Dermis blood vessel endothelial cell (primary cell): ENCODE measurements around the gene GLCE. TPM values are rescaled to one million over a fixed set of nuclear protein-coding genes. Genes with fewer than 3 reads are reported as not detected.
A peak's percentile ranks its signal among the peaks of the same experiment; 100 is the strongest.
"Not testable (repeated sequence)": the region's sequence is repeated elsewhere in the genome, so short reads cannot be mapped to it uniquely, and the experiment has no call there.

Experiments used
- DNase-seq: peaks from one replicate; pipeline ENCODE4 v3.0.0; 2010
- total RNA-seq: library from RNA; depleted of rRNA; stranded (reverse); fragments of >200 nt; gene quantifications from 2 replicates; pipeline ENCODE4 v1.2.3, GENCODE V29; 2014

Gene GLCE
- total RNA-seq, 1 donor from 2014 or later, result 65.7 TPM

DNA sequence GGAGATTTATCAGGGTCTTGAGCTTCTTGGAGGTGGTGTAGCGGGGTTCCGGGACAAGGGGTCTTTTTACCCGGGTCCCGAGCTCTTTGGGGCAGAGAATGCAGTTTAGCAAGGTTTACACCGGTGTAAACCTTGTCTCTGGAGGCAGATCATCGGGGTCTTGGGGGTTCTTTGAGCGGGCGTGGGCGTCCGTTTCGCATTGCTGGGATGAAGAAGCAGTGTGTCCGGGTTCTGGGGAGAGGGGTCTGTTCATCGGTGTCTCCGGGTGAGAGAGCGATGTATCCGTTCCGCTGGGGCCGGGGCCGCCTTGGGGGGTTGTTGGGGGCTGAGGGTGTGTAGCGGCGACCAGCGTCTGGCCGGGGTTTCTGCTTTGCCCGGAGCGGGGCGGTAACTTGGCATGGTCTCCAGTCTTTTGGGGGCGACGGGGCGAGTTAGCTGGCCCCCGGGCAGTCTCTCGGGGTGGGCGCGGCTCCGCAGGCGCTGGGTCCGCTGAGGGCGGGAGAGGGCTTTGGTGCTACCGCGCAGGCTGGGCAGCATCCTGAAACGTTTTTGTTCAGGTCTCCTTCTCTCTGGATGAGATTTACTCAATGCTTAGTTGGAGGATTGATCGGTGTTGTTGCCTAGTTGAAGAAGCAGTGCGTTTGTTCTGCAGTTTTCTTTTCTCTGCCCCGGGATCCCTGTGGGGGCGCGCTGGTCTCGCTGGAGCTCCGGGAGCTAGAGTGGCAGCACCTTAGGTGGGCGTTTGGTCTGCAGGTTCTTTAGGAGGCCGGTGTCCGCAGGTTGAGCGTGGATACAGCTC, 843 bp downstream of the GLCE start:
- peak; percentile 59 for DNase-seq

DNA sequence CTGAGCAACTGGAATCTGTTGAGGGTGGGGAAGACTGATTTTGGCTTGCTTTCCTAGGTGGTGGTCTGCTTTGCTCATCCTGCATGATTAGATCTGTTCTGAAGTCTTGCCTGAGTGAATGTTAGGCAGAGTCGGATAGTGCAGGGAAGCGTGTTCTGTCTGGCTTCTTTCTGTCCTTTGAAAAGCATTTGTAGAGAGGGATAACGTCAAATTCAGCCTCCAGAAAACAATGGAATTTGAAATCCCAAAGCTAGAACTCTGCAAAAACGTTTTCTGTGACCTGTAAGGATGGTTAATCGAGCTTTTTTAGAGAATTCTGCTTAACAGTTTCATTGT, 1.4 kb downstream of the GLCE start:
- no peak for DNase-seq

DNA sequence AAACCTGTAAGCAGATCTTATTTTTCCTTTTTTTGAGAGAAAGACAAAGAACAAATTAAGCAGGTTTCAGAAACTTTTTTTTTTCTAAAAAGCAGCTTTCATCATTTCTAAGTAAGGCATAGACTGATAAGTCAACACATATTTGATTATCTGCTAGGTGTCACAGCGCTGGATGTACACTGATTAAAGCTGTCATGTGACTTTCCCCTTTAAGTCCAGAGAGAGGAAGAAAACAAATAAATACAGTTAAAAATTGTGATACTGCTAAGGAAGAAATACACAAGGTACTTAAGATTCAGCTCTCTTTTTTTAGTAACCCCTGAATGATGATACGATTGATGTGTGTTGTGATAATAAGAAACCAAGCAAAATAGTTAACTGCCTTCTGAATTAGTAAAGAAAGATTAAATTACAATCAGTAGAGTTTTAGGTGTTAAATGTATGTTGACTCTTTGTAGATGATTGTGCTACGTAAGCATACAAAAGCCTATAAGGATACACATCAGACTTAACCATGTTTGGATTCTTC, 2.8 kb downstream of the GLCE start:
- DNase-seq, result no peak

DNA sequence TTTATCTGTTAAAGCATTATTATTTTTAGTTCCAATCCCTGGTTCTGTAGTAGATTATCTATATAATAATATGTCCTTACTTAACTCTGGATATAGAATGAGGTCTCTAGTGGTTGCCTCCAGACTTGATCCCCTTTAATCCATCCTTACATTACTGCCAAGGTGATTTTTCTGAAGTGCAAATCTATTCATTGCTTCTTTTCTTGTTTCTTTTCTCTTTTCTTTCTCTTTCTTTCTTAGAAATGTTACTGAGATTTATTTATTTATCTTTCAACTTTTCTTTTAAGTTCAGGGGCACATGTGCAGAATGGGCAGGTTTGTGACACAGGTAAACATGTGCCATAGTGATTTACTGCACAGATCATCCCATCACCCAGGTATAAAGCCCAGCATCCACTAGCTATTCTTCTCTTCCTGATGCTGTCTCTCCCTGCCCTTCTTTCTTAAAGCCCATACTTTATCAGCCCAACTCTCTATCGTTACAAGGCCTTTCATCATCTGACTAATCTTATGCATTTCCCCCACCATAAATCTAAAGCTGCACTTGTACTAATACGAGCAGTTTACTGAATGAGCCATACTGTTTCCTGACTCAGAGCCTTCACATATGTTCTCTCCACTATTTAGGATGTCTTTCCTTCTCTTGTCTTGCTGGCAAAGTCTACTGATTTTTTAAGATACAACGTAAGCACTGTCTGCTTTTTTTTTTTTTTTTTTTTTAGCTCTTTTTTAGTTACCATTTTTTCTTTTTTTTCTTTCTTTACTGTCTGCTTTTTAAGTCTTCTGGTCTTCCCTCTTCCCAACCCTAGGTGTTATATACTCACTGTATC, 4.6 kb downstream of the GLCE start:
- peak; percentile 46 for DNase-seq

DNA sequence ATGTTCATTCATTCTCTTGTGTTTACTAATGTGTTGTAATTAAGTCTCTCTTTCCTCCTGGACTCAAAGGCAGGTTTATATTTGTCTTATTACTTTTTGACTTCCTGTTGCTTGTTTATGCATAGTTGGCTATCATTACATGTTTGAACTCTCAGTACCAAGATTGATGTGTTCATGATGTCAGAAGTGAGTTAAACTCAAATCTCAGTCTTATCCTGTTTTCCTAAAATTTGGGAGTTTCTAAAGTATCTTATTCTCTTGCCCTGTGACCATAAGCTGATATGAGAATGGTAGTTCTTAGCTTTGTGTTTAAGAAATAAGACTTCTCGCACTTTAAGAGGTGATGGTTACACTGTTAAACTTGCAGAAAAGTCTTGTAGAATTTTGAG, 5.2 kb downstream of the GLCE start:
- DNase-seq, result no peak

DNA sequence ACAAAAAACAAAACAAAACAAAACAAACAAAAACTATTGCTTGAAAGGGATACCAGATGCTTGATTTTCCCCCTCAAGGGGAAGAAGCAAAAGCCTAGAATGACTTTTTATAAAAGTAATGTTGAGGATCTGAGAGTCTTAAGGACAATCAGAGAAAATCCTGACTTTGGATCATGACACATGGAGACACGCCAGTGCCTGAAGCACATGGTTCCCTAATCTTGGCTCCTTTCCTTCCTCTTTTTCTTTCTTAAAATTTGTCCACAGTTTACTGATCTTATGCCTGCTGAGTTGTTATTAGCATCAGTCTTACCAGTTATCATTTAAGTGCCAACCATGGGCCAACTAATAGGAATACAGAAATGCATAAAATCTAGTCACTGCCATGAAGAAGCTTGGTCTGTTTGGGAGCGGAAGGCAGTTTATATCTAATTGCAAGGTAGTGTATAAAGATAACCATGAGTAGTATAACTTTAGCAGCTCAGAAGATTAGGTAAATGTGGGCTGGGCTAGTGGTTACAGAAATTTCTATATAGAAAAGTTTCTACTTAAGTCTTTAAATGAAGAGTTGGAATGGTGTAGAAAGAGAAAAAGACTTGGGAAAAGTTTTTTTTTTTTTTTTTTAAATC, 6.9 kb downstream of the GLCE start:
- no peak for DNase-seq

DNA sequence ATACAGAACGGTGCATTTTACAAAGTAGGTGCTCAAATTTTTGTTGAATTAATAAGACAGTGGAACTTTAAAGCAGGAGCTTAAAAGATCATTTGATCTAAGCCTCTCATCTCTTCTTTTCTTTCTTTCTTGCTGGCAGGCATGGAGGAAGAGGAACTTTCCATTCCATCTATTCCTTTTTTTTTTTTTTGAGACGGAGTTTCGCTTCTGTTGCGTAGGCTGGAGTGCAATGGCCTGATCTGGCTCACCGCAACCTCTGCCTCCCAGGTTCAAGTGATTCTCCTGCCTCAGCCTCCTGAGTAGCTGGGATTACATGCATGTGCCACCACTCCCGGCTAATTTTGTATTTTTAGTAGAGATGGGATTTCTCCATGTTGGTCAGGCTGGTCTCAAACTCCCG, 7.9 kb downstream of the GLCE start:
- DNase-seq, result not testable (repeated sequence)

DNA sequence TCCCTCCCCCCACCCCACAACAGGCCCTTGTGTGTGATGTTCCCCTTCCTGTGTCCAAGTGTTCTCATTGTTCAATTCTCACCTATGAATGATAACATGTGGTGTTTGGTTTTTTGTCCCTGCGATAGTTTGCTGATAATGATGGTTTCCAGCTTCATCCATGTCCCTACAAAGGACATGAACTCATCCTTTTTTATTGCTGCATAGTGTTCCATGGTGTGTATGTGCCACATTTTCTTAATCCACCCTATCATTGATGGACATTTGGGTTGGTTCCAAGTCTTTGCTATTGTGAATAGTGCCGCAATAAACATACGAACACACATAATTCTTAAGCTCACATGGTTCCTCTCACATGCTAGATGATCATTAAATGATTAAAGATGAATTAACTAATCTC, 9.1 kb downstream of the GLCE start:
- not testable (repeated sequence) for DNase-seq

DNA sequence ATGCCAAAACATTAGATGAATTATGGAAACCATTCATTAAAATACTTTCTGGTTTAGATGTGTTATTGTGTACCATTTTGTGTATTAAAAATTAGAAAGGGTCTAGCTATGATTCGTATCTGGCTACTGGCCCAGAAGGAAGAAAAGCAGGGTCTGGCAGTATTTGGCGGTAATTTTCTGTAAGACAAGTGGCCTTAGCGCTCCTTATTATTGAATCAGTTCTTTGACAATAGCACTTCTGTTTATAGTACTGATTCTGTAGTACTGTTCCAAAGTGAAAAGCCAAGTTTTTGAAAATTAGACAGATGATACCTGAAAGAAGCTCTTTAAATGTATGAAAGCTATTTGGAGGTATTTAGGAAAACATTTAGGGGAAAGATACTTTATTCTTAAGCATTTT, 10.2 kb downstream of the GLCE start:
- peak; percentile 29 for DNase-seq

DNA sequence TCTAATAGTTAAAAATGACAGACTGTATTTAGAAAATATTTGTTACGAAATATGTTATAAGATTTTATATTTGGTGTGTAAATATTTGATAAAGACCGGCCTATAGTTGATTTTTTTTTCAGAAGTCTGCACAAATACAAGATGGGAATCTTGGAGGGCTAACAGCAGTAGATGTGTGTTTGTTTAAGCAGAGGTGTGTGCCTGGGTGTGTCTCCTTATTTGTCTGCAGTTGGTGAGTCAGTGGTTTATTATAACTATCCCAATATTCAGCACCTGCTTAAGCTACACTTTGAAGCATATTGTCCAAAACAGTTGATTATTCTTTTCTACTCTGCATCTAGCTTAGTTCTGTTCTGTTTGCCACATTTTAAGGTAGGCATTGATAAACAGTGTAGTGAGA, 12.4 kb downstream of the GLCE start:
- DNase-seq, result no peak

DNA sequence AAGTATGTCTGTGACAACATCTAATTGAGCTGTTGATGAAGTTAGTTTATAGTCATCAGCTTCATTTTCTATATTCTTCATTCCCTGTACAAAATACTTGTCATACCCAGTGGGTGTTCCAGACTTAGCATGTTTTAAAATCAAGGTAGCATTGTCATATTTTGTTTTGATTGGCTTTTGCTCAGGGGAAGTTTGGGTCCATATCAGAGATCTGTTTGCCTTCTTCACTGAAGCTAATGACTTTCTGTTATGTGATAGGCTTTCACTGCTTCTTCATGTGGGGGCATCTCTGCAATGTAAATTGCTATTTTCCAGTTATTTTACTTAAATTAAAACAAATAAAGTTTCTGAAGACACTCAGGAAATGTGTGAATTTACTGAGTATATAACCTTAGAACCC, 15.1 kb downstream of the GLCE start:
- DNase-seq, result no peak

DNA sequence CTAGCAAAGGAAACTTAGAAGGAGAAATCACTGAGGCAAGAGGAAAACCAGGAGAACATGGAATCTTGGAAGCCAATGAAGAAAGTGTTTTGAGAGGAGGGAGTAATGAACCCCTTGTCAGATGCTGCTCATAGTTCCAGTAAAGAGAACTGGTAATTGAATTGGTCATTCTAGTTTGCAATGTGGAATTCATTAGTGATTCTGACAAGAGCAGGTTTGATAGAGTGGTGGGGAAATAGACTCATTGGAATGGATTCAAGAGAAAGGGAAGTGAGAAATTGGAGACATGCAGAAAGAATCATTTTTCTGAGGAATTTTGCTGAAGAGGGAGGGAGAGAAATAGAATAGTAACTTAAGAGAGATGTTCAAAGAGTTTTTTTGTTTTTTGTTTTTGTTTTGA, 21.0 kb downstream of the GLCE start:
- DNase-seq, result no peak

DNA sequence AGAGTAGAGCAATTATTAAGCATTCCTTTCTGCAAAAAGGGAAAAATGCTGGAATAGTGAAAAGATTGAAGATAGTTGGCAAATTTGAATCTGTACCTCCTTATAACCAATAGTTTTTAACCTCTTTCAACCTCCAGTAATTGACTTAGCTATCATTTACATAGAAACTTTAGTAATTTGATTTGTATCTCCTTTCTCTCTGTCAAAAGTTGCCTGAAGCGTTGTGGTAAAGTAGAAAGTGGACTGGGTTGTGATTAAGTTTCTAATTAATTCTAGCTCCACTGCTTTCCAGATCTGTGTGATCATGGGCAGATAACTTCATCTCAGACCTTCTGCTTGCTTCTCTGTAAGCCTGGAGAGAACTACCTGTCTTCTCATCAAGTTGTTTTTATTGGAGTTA, 24.8 kb downstream of the GLCE start:
- no peak for DNase-seq

DNA sequence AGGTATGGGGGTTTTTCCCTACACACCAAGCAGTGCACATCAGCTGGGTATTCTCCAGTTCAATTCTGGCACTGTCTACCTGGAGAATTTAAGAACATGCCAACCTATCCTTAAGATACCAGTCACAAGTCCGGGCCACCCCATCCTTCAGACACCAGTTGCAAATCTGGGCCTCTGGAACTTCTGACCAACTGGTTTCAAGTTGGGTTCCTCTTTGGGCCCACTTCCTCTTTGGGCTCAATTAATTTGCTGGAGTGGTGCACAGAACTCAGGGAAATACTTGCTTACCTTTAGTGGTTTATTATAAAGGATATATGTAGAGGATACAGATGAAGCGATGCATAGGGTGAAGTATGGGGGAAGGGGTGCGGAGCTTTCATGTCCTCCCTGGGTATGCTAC, 25.3 kb downstream of the GLCE start:
- no peak for DNase-seq

DNA sequence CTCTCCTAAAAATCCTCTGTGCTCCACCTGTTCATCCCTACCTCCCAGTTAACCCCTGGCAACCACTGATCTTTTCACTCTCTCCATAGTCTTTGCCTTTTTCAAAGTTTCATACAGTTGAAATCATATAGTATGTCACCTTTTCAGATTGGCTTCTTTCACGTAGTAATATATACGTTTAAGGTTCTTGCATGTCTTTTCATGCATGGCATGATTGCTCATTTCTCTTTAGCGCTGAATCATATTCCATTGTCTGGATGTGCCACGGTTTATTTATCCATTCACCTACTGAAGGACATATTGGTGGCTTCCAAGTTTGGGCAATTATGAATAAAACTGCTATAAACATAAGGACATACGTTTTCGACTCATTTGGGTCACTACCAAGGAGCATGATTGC, 28.7 kb downstream of the GLCE start:
- DNase-seq, result no peak

DNA sequence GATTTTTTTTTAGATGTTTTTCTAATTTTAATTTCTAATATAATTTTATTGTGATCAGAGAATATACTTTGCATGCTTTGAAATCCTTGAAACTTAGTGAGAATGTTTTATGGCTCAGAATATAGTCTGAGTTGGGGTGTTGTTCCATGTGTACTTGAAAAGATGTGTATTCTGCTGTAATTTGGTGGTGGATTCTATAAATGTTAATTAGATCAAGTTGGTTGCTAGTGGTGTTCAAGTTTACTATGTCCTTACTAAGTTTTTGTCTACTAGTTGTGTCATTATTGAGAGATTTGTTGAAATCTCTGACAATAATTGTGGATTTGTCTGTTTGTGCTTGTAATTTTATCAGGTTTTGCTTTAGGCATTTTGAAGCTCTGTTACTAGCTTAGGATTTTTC, 29.7 kb downstream of the GLCE start:
- DNase-seq, result no peak

DNA sequence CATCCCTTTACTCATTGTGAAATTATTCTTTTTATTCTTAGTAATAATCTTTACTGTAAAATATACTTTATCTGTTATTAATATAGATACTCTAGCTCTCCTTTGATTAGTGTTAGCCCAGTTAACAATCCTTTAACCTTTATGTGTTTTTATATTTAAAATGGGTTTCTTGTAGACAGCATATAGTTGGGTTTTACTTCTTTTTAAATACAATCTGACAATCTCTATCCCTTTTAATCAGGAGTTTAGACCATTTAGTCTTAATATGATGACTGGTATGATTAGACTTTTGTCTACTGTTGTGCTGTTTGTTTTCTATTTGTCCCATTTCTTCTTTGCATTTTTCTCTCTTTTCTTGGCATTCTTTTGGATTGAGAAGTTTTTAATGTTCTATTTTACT, 30.1 kb downstream of the GLCE start:
- DNase-seq, result no peak

DNA sequence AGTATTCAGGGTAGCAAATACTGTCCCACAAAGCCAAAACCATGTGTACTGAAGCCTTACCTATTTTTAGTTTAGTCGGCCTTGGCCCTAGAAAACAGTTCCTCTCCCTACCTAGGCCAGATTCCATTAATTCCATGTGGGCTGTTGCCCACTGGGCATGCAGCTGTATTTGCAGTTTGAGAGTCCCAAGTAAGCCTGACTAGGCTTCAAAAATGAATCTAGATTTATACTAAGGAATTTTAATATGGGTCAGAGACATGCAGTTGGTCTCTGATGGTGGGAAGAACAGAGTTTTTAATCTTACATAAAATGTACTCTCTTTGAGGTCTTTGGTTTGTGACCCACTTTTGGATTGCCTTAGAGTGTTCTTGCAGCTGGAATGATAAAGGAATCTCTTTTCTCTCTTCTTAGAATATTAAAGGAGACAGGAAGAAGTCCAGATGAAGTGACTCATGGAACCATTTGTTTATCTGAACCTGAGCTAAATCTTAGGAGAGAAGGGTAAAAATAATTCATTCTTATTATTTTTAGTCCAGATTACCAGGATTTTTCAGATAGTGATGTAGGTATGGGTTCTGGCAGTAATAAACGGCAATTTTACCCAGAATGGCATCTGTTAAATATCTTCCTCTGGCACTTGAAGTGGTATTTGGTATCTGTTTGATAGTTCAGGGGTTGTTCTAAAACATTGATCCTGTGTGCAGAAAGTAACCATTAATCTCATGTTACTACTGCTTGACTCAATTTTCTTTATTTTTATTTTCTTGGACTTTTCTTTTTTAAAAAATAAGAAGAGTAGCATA, 33.8 kb downstream of the GLCE start:
- DNase-seq, result peak; percentile 37

DNA sequence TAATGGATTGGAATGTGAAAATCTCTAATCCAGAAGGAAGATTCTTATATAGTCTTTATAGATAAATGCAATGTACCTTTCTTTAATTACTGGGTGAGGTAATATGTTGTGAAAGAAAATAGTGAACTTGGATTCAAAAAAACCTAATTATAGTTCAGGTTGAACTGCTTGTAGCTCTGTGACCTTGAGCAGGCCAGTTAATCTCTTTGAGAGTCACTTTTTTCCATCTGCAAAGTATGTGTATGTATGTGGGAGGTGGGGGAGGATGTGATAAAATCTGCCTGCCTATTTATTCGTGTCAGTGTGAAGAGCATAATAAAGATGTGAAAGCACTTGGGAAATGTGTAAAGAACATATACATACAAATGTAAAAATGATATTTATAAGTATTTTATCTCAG, 34.4 kb downstream of the GLCE start:
- peak; percentile 46 for DNase-seq

DNA sequence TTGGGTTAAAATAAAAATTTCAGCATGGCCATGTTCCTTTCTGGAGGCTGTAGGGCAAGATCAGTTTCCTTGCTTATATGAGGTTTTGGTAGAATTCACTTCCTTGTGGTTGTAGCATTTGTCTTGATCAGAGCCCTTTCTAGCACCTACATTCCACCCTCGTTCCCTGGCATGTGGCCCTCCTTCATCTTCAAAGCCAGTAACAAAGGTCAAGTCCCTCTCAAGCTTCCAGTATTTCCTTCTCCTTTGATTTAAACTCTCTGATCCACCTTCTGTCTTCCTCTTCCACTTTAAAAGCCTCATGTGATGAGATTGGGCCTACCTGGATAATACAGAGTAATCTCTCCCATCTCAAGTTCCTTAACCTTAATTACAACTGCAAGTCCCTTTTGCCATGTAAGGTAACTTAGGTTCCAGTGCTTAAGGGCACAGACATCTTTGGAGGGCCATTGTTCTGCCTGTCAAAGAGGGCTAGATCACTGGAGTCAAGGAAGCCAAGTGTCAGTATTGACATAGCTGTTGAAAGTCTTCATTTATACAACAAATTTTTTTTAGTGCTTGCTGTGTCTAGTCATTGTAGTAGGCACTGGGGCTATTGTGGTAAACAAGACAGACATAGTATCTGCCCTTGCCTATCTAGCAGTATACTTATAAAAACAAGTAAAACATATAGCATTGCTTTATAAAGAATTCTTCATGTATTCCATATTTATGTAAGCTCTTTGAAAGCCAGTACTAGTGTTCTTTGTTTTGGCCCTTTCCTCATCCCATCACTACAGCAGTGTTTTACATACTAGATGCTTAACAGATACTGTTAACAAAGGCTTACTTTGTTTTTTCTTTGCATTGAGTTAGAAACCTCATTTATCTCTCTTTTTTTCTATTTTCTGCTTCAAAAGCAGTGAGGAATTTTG, 40.7 kb downstream of the GLCE start:
- no peak for DNase-seq

DNA sequence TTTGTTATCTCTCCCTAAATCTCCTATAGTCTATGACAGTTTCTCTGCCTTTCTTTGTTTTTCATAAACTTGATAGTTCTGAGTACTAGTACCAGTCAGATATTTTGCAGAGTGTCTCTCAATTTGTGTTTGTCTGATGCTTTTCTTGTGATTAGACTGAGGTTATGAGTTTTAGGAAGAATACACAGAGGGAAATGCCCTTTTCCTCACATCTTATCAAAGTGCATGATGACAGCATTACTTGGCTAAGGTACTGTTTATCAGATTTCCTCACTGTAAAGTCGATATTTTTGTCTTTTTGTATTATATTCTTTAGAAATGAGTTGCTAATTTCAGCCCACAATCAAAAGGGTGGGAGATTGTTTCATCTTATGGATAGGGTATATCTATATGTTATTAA, 45.6 kb downstream of the GLCE start:
- peak; percentile 15 for DNase-seq

DNA sequence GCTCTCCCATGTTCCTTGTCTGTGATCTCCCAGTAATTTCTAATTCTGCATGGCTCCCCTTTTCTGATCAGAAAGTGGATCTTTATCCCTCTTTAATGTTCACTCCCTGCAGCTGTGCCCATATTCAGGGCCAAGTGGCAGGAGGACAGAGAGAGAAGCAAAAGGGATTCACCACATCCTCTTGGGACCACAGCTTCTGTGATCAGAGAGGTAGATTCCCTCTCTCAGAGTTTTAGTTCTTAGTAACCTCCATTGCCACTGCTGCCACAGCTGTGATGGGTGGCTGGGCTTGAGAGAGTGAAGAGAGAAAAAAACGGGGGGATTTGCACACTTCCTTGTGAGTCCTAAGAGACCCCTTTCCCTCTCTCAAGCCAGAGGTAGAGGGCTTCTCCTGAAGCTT, 49.2 kb downstream of the GLCE start:
- no peak for DNase-seq
